ENCODE measurements around the gene MBTPS2.
"Not testable (repeated sequence)": the region's sequence is repeated elsewhere in the genome, so short reads cannot be mapped to it uniquely, and the experiment has no call there.

The MBTPS2 gene
- total RNA-seq = 4.6 to 12.6 (median 5.6) reads per million in 9 experiments

GRCh38 chrX:21839334-21840192 is at the start of gene MBTPS2:
Gene MBTPS2 (plus strand): TSS chrX:21839617. CDS start chrX:21839735, 118 bp downstream.
- peaks cover 4% of the 10 kb centered on the region in 2 donors for H3K4me1 Mint-ChIP-seq (ENCODE audit: low read depth in 2 of 2)
- H3K4me3 Mint-ChIP-seq = peak within 1 kb of the TSS; percentile 87 to 90
- DNase-seq (peak; percentile 68 to 74 (median 72)), ATAC-seq (replicated peaks) (peak; percentile 94)
- peak within 1 kb of the TSS; percentile 90 to 94 for H3K27ac Mint-ChIP-seq
- no peaks in the 10 kb centered on the region for H3K9me3 Mint-ChIP-seq
- peaks cover 5% of the 10 kb centered on the region for H3K36me3 Mint-ChIP-seq (ENCODE audit: insufficient read depth)
- H3K27me3 Mint-ChIP-seq = no peaks in the 10 kb centered on the region

GRCh38 chrX:21798677-21799219 is 40.7 kb upstream of the MBTPS2 start:
- no peak for ATAC-seq (replicated peaks)

GRCh38 chrX:21799767-21800166 is 39.6 kb upstream of the MBTPS2 start:
- H3K27ac Mint-ChIP-seq = no peak overlapping the region
- H3K4me1 Mint-ChIP-seq (ENCODE audit: low read depth in 2 of 2) = no peaks in the 10 kb centered on the region
- ATAC-seq (replicated peaks) (no peak), DNase-seq (no peak)
- no peaks in the 10 kb centered on the region for H3K9me3 Mint-ChIP-seq
- H3K4me3 Mint-ChIP-seq = no peak overlapping the region
- no peaks in the 10 kb centered on the region for H3K27me3 Mint-ChIP-seq
- H3K36me3 Mint-ChIP-seq (ENCODE audit: insufficient read depth) = no peaks in the 10 kb centered on the region

More at GRCh38 chrX:21798677-21799219, 40.7 kb upstream of the MBTPS2 start:
- no peaks in the 10 kb centered on the region for H3K4me1 Mint-ChIP-seq (ENCODE audit: low read depth in 2 of 2)
- H3K9me3 Mint-ChIP-seq = no peaks in the 10 kb centered on the region
- H3K36me3 Mint-ChIP-seq (ENCODE audit: insufficient read depth) = no peaks in the 10 kb centered on the region
- H3K4me3 Mint-ChIP-seq = no peak overlapping the region
- no peak for DNase-seq
- H3K27me3 Mint-ChIP-seq = no peaks in the 10 kb centered on the region
- no peak overlapping the region for H3K27ac Mint-ChIP-seq

GRCh38 chrX:21800344-21800770 is 39.1 kb upstream of the MBTPS2 start:
- Mint-ChIP-seq H3K9me3 (no peaks in the 10 kb centered on the region), H3K27ac (no peak overlapping the region), H3K4me3 (no peak overlapping the region), H3K27me3 (no peaks in the 10 kb centered on the region), H3K36me3 (ENCODE audit: insufficient read depth) (no peaks in the 10 kb centered on the region), H3K4me1 (ENCODE audit: low read depth in 2 of 2) (no peaks in the 10 kb centered on the region)
- ATAC-seq (replicated peaks) (no peak), DNase-seq (no peak)

- H3K27ac Mint-ChIP-seq = no peak overlapping the region
- no peaks in the 10 kb centered on the region for H3K4me1 Mint-ChIP-seq (ENCODE audit: low read depth in 2 of 2)
- no peaks in the 10 kb centered on the region for H3K9me3 Mint-ChIP-seq
Measured at GRCh38 chrX:21802054-21802670, 37.3 kb upstream of the MBTPS2 start.

GRCh38 chrX:21802839-21803238 is 36.6 kb upstream of the MBTPS2 start:
- Mint-ChIP-seq H3K27me3 (no peaks in the 10 kb centered on the region), H3K36me3 (ENCODE audit: insufficient read depth) (no peaks in the 10 kb centered on the region), H3K27ac (no peak overlapping the region), H3K9me3 (no peaks in the 10 kb centered on the region), H3K4me3 (no peak overlapping the region), H3K4me1 (ENCODE audit: low read depth in 2 of 2) (no peaks in the 10 kb centered on the region)
- DNase-seq (no peak), ATAC-seq (replicated peaks) (no peak)

More at GRCh38 chrX:21802054-21802670, 37.3 kb upstream of the MBTPS2 start:
- Mint-ChIP-seq H3K27me3 (no peaks in the 10 kb centered on the region), H3K36me3 (ENCODE audit: insufficient read depth) (no peaks in the 10 kb centered on the region), H3K4me3 (no peak overlapping the region)
- no peak for ATAC-seq (replicated peaks)
- DNase-seq = no peak

- H3K4me1 Mint-ChIP-seq (ENCODE audit: low read depth in 2 of 2) = no peaks in the 10 kb centered on the region
- no peaks in the 10 kb centered on the region for H3K9me3 Mint-ChIP-seq
- H3K27me3 Mint-ChIP-seq = no peaks in the 10 kb centered on the region
- no peak overlapping the region for H3K27ac Mint-ChIP-seq
- H3K36me3 Mint-ChIP-seq (ENCODE audit: insufficient read depth) = no peaks in the 10 kb centered on the region
- DNase-seq (no peak), ATAC-seq (replicated peaks) (no peak)
- no peak overlapping the region for H3K4me3 Mint-ChIP-seq
Measured at GRCh38 chrX:21806691-21807090, 32.7 kb upstream of the MBTPS2 start.

- H3K4me3 Mint-ChIP-seq = no peak overlapping the region
- peaks cover 3% of the 10 kb centered on the region for H3K36me3 Mint-ChIP-seq (ENCODE audit: insufficient read depth)
- no peak overlapping the region for H3K27ac Mint-ChIP-seq
- ATAC-seq (replicated peaks) = no peak
- no peaks in the 10 kb centered on the region for H3K9me3 Mint-ChIP-seq
- no peaks in the 10 kb centered on the region for H3K4me1 Mint-ChIP-seq (ENCODE audit: low read depth in 2 of 2)
- no peak for DNase-seq
- H3K27me3 Mint-ChIP-seq = no peaks in the 10 kb centered on the region
Measured at GRCh38 chrX:21811832-21812231, 27.6 kb upstream of the MBTPS2 start.

GRCh38 chrX:21812628-21813027 is 26.8 kb upstream of the MBTPS2 start:
- no peaks in the 10 kb centered on the region for H3K9me3 Mint-ChIP-seq
- no peak for DNase-seq
- no peak overlapping the region for H3K27ac Mint-ChIP-seq
- H3K4me3 Mint-ChIP-seq = no peak overlapping the region
- peaks cover 3% of the 10 kb centered on the region for H3K36me3 Mint-ChIP-seq (ENCODE audit: insufficient read depth)
- no peaks in the 10 kb centered on the region for H3K27me3 Mint-ChIP-seq
- ATAC-seq (replicated peaks) = no peak
- no peaks in the 10 kb centered on the region for H3K4me1 Mint-ChIP-seq (ENCODE audit: low read depth in 2 of 2)

- H3K9me3 Mint-ChIP-seq = no peaks in the 10 kb centered on the region
- DNase-seq (no peak), ATAC-seq (replicated peaks) (no peak)
- no peaks in the 10 kb centered on the region for H3K4me1 Mint-ChIP-seq (ENCODE audit: low read depth in 2 of 2)
- H3K27me3 Mint-ChIP-seq = no peaks in the 10 kb centered on the region
- H3K4me3 Mint-ChIP-seq = no peak overlapping the region
- H3K27ac Mint-ChIP-seq = no peak overlapping the region
- peaks cover 3% of the 10 kb centered on the region for H3K36me3 Mint-ChIP-seq (ENCODE audit: insufficient read depth)
Measured at GRCh38 chrX:21813612-21814368, 25.6 kb upstream of the MBTPS2 start.

- Mint-ChIP-seq H3K4me3 (no peak overlapping the region), H3K9me3 (no peaks in the 10 kb centered on the region), H3K27ac (no peak overlapping the region), H3K27me3 (no peaks in the 10 kb centered on the region), H3K36me3 (ENCODE audit: insufficient read depth) (peaks cover 3% of the 10 kb centered on the region), H3K4me1 (ENCODE audit: low read depth in 2 of 2) (no peaks in the 10 kb centered on the region)
- ATAC-seq (replicated peaks) (no peak), DNase-seq (no peak)
Measured at GRCh38 chrX:21816136-21816535, 23.3 kb upstream of the MBTPS2 start.

- not testable (repeated sequence) for H3K36me3 Mint-ChIP-seq (ENCODE audit: insufficient read depth); ATAC-seq (replicated peaks); H3K9me3 Mint-ChIP-seq
Measured at GRCh38 chrX:21820170-21820569, 19.2 kb upstream of the MBTPS2 start.

GRCh38 chrX:21821875-21822274 is 17.5 kb upstream of the MBTPS2 start:
- Mint-ChIP-seq H3K9me3 (no peaks in the 10 kb centered on the region), H3K4me1 (ENCODE audit: low read depth in 2 of 2) (no peaks in the 10 kb centered on the region), H3K27ac (no peak overlapping the region), H3K27me3 (no peaks in the 10 kb centered on the region), H3K4me3 (no peak overlapping the region), H3K36me3 (ENCODE audit: insufficient read depth) (no peaks in the 10 kb centered on the region)
- DNase-seq = no peak
- no peak for ATAC-seq (replicated peaks)

More at GRCh38 chrX:21820170-21820569, 19.2 kb upstream of the MBTPS2 start:
- H3K4me3 Mint-ChIP-seq; H3K27me3 Mint-ChIP-seq; H3K27ac Mint-ChIP-seq; DNase-seq; H3K4me1 Mint-ChIP-seq (ENCODE audit: low read depth in 2 of 2): not testable (repeated sequence)

Measured in effector memory CD8-positive, alpha-beta T cell (primary cell).